K562 (cell line): ENCODE data around the gene EVL.

Experiments used
- BMI1 ChIP-seq: fragments of 150-350 bp; IDR thresholded peaks from 2 replicates; pipeline ENCODE4 v1.6.1; 2014; ENCODE audit warnings: low read length
- JUND ChIP-seq, 2 experiments: IDR thresholded peaks; 2 replicates in 1 of 2; 3 replicates in 1 of 2; pipeline ENCODE4 v1.6.1; 2011; ENCODE audit warnings: borderline replicate concordance in 2 of 2, low read depth in 2 of 2, low read length in 2 of 2, improper control_type of control experiment in 1 of 2, missing biosample characterization in 1 of 2, missing genetic modification characterization in 1 of 2, missing genetic modification reagents in 1 of 2
- MXI1 ChIP-seq: IDR thresholded peaks from 2 replicates; pipeline ENCODE4 v1.6.1; 2011; ENCODE audit warnings: low read depth, mild to moderate bottlenecking, improper control_type of control experiment, low read length
- NFIC ChIP-seq: fragments of 450-650 bp; IDR thresholded peaks from 2 replicates; pipeline ENCODE4 v1.6.1; 2017; ENCODE audit warnings: mild to moderate bottlenecking, inconsistent platforms
- TSHZ1 ChIP-seq: fragments of 250-450 bp; sonication (Bioruptor Pico); IDR thresholded peaks from 2 replicates; pipeline ENCODE4 v1.4.0; 2020; ENCODE audit warnings: mild to moderate bottlenecking, moderate library complexity

GRCh38 chr14:100172811-100173210 lies 107.6 kb downstream of the EVL start:
- no peak for TF ChIP-seq BMI1
- no peak for TF ChIP-seq JUND (IDR thresholded peaks at IDR 0.05; ENCODE audit: borderline replicate concordance, low read depth, low read length)
- no peak for TF ChIP-seq JUND (tag; IDR thresholded peaks at IDR 0.05; ENCODE audit: borderline replicate concordance, low read depth, low read length)
- TF ChIP-seq MXI1: no peak
- no peak for TF ChIP-seq TSHZ1
- TF ChIP-seq NFIC: no peak
